Right lobe of liver (tissue), 4 donors: ENCODE measurements around the gene CFAP77.

Experiments
- POLR2A ChIP-seq: fragments of 450-650 bp; IDR thresholded peaks from one replicate; pipeline ENCODE4 v1.6.1; 2017; ENCODE audit warnings: antibody characterized with exemption, mild to moderate bottlenecking
- TF ChIP-seq, protein P1 (sequence below), 4 donors: fragments of 200-600 bp in 3 of 4; fragments of 450-650 bp in 1 of 4; IDR thresholded peaks; one replicate each; pipeline versions ENCODE4 v1.5.1 to v1.8.0; 2016 to 2022; ENCODE audit warnings: antibody characterized with exemption in 4 of 4, mild to moderate bottlenecking in 2 of 4
- donor health status: DM: no; HTN: no; CAD: no.
- donor health status: DM: no; HTN: no; CAD: no.
- donor health status: DM: no; HTN: yes; CAD: no.

DNA sequence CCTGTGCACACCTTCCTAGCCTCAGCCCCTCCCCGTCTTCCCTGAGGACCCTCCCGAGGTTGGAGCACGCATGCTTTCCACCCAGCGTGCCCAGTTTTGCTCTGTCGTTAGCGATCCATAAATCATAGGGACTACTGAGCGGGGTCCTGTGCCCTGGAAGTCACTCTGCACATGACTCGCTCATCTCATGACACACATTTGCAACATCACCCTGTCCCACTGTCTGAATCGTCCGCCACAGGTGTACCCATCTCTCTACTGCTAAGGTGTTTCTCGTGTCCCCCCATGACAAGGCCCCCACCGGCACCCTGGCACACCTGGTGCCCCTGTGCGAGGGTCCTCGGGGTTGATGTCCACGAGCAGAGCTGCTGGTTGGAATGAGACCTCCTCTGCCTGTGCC lies 103.4 kb downstream of the CFAP77 start:
- TF ChIP-seq POLR2A = no peak
- TF ChIP-seq, protein P1, sequence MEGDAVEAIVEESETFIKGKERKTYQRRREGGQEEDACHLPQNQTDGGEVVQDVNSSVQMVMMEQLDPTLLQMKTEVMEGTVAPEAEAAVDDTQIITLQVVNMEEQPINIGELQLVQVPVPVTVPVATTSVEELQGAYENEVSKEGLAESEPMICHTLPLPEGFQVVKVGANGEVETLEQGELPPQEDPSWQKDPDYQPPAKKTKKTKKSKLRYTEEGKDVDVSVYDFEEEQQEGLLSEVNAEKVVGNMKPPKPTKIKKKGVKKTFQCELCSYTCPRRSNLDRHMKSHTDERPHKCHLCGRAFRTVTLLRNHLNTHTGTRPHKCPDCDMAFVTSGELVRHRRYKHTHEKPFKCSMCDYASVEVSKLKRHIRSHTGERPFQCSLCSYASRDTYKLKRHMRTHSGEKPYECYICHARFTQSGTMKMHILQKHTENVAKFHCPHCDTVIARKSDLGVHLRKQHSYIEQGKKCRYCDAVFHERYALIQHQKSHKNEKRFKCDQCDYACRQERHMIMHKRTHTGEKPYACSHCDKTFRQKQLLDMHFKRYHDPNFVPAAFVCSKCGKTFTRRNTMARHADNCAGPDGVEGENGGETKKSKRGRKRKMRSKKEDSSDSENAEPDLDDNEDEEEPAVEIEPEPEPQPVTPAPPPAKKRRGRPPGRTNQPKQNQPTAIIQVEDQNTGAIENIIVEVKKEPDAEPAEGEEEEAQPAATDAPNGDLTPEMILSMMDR (IDR thresholded peaks at IDR 0.05) = no peak
